NCI-H2227 (cell line): ENCODE measurements around the gene SLC25A24.
A peak's percentile ranks its signal among the peaks of the same experiment; 100 is the strongest.
"Not testable (repeated sequence)": the region's sequence is repeated elsewhere in the genome, so short reads cannot be mapped to it uniquely, and the experiment has no call there.

Experiments used
- DNase-seq: peaks from one replicate; lab custom pipeline; 2025; ENCODE audit not compliant: unreplicated experiment; lab: John Stamatoyannopoulos, UW

SLC25A24 gene

GRCh38 chr1:108199201-108199691 lies 897 bp downstream of the SLC25A24 start:
- DNase-seq: peak; percentile 23

- DNase-seq: no peak
These were observed 6.1 kb downstream of the SLC25A24 start for GRCh38 chr1:108194051-108194450.

- DNase-seq: no peak
These were observed 6.8 kb downstream of the SLC25A24 start for GRCh38 chr1:108193333-108193732.

DNA sequence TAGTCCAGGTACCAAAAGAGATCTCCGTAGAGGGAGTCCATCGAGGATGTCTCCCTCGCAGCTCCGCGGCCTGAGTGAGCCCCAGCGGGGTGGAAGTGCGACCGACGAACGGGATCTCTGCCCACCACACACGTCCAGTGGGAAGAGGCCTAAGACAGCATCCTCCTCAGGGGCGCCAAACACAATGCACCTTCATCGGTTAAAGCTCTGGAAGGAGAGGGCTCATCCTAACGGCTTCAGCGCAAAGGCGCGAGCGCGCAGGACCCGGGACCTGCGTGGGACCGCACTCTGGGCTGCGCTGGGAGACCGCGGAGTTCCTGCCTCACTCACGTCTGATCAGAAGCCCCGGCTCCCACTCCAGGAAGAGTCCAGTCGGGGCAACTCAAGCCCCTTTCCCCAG lies 7.6 kb downstream of the SLC25A24 start:
- no peak for DNase-seq

GRCh38 chr1:108190686-108191416 lies 9.3 kb downstream of the SLC25A24 start:
- no peak for DNase-seq

- no peak for DNase-seq
These were observed 10.0 kb downstream of the SLC25A24 start for GRCh38 chr1:108190001-108190634.

DNA sequence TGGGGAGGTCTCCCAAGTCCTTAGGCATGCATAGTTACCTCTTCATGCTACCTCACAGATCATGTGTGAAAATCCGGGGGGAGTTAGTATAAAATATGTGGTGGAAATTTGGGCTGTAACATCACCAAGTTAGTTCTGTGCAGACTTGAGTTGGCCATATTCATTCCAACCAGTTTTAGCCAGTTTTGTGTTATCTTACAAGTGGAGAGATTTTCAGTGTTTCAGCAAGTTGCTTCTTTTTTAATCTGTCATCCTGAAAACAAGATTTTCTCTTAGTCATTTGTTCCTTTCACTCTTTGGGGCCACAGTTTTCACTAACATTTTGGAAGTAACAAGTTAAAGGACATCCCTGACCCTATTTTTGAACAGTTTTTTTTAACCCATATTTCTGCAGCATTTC lies 11.3 kb downstream of the SLC25A24 start:
- DNase-seq: no peak

GRCh38 chr1:108182959-108183700 lies 17.0 kb downstream of the SLC25A24 start:
- no peak for DNase-seq

GRCh38 chr1:108179018-108179417 lies 21.1 kb downstream of the SLC25A24 start:
- no peak for DNase-seq

DNA sequence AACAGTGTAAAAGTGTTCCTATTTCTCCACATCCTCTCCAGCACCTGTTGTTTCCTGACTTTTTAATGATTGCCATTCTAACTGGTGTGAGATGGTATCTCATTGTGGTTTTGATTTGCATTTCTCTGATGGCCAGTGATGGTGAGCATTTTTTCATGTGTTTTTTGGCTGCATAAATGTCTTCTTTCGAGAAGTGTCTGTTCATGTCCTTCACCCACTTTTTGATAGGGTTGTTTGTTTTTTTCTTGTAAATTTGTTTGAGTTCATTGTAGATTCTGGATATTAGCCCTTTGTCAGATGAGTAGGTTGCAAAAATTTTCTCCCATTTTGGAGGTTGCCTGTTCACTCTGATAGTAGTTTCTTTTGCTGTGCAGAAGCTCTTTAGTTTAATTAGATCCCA lies 37.7 kb downstream of the SLC25A24 start:
- not testable (repeated sequence) for DNase-seq

GRCh38 chr1:108159951-108160350 lies 40.2 kb downstream of the SLC25A24 start:
- not testable (repeated sequence) for DNase-seq

DNA sequence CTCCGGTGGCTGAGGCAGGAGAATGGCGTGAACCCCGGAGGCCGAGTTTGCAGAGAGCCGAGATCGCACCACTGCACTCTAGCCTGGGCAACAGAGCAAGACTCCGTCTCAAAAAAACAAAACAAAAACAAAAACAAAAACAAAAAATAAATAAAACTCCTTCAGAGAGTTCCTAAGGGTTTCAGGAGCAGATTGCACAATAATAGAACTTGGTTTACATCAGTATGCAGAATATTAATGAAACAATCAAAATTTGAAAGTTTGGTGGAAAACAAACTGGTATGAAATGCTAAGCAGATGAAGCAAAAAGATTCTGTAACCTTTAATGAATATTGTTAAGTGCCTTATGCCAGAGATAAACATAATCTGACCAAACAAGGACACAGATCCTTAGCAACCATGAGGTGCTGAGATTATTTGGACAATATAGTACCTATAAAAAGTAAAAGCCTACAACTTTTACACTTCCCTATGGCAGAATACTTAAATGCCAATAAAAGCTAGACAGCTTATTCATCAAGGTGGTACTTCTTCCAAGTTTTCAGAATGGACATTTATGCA lies 41.2 kb downstream of the SLC25A24 start:
- no peak for DNase-seq

DNA sequence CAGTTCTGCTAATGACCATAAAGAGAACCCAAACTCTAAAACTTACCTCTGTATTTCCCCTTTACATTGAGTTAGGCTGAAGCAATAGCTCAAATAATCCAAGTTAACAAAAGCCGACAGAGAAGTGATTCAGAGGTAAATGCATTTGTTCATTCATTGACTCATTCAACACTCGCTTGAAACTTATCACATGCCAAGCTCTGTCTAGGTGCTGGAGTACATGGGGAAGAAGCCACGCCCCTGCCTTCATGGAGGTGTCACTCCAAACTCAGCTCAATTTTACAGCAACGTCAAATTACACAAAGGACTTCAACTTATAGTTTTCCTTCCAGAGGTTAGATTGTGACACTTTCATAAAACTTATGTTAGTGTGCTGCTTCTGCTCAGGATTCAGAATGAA lies 45.8 kb downstream of the SLC25A24 start:
- DNase-seq: no peak

- no peak for DNase-seq
These were observed 47.3 kb downstream of the SLC25A24 start for GRCh38 chr1:108152782-108153222.

DNA sequence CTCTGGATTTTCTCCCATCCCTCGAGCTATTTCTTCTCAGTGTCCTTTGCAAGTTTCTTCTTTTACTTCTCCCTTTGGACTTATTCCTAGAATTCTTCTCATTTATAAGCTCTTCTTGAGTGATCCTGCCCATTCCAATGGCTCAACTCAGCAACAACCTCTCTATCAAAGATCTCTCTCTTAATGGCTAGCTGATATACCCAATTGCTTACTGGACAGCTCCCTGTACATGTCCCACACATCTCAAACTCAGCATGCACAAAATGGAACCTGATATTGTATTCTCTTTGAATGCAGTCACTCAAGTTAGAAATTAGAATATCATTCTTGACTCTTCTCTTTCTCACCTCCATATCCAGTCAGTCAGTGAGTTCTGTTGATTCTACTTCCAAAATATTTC lies 48.6 kb downstream of the SLC25A24 start:
- no peak for DNase-seq

DNA sequence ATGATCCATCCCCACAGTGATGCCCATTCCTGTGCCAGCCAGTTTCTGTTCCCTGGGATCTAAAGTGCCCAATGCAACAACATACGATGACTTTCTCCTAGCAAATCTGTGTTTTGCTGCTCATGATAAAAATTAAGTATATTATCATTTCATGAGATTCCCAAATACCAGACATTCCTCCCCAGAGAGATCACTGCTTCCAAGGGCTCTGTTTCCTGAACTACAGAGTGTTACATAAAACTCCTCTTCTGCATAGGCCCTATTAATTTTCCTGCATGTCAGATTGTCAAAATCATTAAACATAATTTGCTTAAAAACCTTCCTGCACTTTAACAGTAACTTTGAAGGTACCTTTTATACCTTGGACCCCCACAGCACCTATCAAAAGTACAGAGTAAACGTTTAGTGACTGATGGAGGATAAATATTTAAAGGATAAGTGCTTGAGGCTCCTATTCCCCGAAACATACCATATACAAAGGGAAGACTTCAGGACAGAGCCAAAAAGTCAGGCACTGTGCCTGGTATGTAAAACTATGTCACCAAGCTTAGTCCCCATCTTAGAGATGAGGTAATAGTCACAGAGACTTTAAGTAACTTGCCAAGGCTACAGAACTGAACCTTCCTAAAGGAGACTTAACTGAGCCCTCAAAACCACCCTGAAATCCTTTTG lies 50.2 kb downstream of the SLC25A24 start:
- DNase-seq: no peak

DNA sequence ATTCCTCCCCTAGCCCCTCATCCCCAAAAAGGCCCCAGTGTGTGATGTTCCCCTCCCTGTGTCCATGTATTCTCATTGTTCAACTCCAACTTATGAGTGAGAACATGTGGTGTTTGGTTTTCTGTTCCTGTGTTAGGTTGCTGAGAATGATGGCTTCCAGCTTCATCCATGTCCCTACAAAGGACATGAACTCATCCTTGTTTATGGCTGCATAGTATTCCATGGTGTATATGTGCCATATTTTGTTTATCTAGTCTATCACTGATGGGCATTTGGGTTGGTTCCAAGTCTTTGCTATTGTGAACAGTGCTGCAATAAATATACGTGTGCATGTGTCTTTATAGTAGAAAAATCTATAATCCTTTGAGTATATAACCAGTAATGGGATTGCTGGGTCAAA lies 55.6 kb downstream of the SLC25A24 start:
- DNase-seq: not testable (repeated sequence)

DNA sequence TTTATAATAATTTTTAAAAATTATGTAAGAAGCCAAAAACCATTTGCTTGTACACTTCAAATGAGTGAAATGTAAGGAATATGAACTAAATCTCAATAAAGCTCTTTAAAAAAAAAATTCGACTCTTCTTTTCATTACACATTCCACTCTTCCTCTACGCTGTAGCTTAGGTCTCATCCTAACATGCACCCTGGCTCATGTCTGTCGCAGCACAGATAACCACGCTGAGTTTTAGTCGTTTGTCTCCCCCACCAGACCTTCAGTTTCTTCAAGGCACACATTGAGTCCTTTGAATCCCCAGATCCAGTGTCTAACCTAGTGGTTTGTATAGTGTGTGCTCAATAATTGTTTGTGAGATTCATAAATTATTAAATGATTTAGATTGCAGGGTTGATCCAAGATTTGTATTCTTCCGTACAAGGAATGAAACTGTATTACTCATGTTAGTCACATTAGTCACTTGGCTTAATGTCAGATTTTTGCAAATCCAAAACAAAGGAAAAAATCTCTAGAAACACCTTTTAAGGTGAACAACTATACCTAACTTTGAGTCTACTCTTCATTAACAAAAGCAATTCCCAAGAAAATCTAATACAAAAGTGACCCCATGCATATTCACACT lies 57.3 kb downstream of the SLC25A24 start:
- DNase-seq: no peak

DNA sequence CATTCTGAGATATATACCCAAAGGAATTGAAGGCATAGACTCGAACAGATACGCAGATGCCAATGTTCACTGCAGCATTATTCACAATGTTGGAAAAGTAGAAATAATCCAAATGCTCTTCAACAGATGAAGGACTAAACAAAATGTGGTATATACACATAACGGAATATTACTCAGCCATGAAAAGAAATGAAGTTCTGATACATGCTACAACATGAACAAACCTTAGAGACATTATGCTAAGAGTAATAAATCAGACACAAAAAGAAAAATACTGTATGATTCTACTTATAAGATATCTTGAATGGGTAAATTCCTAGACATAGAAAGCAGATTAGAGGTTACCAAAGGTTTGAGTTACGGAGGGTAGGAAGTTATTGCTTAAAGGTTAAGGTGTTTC lies 57.9 kb downstream of the SLC25A24 start:
- no peak for DNase-seq

DNA sequence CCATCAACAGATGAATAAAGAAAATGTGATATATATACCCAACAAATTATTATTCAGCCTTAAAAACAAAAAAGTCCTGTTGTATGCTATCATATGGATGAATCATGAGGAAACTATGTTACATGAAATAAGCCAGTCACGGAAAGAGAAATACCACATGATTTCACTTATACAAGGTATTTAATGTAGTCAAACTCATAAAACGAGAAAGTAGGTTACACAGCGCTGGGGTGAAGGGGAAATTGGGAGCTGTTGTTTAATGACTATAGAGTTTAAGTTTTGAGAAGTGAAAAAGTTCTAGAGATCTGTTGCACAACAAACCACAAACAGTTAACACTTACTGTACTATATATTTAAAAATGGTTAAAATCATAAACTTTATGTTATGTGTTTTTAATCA lies 58.5 kb downstream of the SLC25A24 start:
- DNase-seq: no peak

DNA sequence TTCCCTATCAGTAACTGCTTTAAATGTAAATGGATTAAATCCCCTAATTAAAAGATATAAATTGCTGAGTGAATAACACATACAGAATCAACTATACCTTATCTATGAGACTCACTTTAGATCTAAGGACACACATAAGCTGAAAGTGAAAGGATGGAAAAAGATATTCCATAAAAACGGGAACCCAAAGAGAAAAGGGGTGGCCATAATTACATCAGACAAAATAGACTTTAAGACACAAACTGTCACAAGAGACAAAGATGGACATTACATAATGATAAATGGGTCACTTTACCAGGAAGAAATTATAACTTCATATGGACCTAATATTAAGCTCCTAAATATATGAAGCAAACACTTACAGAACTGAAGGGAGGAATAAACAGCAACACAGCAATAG lies 59.2 kb downstream of the SLC25A24 start:
- no peak for DNase-seq
